MG63 (cell line): ENCODE results near the gene NCEH1. TPM values are rescaled to one million over a fixed set of nuclear protein-coding genes. Genes with fewer than 3 reads are reported as not detected.

ENCODE experiments used
- DNase-seq: peaks from one replicate; pipeline ENCODE4 v3.0.0-alpha.2; 2020
- H3K27me3 ChIP-seq: fragments of 250-450 bp; sonication (Bioruptor Pico); 2 replicates; pipeline ENCODE4 v1.5.1; 2020; ENCODE audit warnings: mild to moderate bottlenecking, moderate library complexity
- H3K36me3 ChIP-seq: fragments of 250-450 bp; sonication (Bioruptor Pico); 2 replicates; pipeline ENCODE4 v1.5.1; 2020; ENCODE audit warnings: mild to moderate bottlenecking, moderate library complexity
- H3K4me3 ChIP-seq: fragments of 250-450 bp; sonication (Bioruptor Pico); 2 replicates; pipeline ENCODE4 v1.5.1; 2020; ENCODE audit warnings: mild to moderate bottlenecking, moderate library complexity
- H3K9me3 ChIP-seq: fragments of 250-450 bp; sonication (Bioruptor Pico); 2 replicates; pipeline ENCODE4 v1.5.1; 2020; ENCODE audit warnings: mild to moderate bottlenecking, moderate library complexity
- total RNA-seq: library from RNA; depleted of rRNA; stranded (reverse); fragments of >200 nt; shearing (Covaris generic); gene quantifications from 2 replicates; pipeline ENCODE4 v1.2.3, GENCODE V29; 2014; ENCODE audit warnings: low replicate concordance

The NCEH1 gene
- total RNA-seq, 1 experiment from 2014 or later: 24.8 TPM

- Histone ChIP-seq H3K9me3 (no peaks in the 10 kb centered on the region), H3K27me3 (no peaks in the 10 kb centered on the region), H3K36me3 (peaks cover 75% of the 10 kb centered on the region), H3K4me3 (no peak overlapping the region)
- no peak for DNase-seq
These were observed 70.1 kb downstream of the NCEH1 start for GRCh38 chr3:172640751-172641150.

GRCh38 chr3:172635588-172635987 is 75.3 kb downstream of the NCEH1 start:
- H3K27me3 ChIP-seq: no peaks in the 10 kb centered on the region
- peaks cover 74% of the 10 kb centered on the region for H3K36me3 ChIP-seq
- no peaks in the 10 kb centered on the region for H3K9me3 ChIP-seq
- no peak overlapping the region for H3K4me3 ChIP-seq
- DNase-seq: no peak

DNA sequence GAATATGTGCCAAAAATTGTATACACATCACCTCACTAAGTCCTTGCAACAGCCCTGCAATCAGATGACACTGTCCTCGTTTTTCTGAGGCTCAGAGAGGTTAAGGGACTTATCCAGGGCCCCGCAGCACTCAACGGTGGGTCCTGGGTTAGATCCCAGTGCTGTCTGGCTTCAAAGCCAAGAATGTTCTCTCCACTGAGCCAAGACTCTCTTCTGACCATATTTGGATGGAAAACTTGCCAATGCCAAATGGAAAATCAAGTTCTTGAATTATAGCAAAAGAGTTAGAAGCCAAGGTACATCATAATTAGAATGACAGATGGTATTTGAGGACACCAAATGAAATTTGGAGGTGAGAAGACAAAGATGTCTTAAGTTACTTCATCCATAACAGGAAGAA is 75.9 kb downstream of the NCEH1 start:
- H3K27me3 ChIP-seq: no peaks in the 10 kb centered on the region
- no peak for DNase-seq
- H3K36me3 ChIP-seq: peaks cover 75% of the 10 kb centered on the region
- H3K4me3 ChIP-seq: no peak overlapping the region
- H3K9me3 ChIP-seq: no peaks in the 10 kb centered on the region

DNA sequence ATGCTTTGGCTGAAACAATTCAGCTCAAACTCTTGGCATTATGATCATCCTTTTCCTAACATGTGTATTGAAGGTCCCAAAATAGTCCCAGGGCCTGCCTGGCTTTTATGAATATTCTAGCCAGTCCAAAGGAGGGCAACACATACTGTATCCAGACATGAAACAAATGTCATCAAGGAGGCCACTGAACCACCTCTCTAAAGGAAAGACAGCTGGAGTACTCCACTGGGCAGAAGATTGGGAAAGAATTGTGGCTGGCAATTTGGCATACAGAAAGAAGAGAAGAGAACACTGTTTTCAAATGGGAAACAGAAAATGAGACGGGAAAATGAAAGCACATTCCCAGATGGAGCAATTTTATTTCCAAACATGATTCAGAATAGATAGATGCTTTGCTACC is 80.6 kb downstream of the NCEH1 start:
- DNase-seq: no peak
- Histone ChIP-seq H3K27me3 (no peaks in the 10 kb centered on the region), H3K4me3 (no peak overlapping the region), H3K9me3 (0 out of 2 replicates have a peak, but pooled peaks cover 2% of the 10 kb centered on the region), H3K36me3 (peaks cover 55% of the 10 kb centered on the region)

DNA sequence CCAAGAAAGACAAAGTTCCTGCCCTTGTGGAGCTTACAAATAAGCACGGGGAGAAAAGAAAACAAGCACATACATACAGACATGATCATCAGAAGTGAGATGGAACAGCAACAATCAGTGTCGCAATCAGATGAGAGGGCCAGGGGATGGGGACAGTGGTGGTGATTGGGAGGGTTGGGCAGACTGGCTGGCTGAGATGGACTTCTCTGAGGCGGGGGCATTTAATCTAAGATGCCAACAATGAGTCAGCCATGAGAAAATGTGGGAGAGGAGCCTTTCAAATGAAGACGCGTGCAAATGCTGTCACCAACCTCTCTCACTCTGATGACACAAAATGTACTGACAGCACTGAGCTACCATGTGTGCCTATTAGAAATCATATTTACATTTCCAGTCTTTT is 81.4 kb downstream of the NCEH1 start:
- peaks cover 46% of the 10 kb centered on the region for H3K36me3 ChIP-seq
- DNase-seq: no peak
- no peaks in the 10 kb centered on the region for H3K27me3 ChIP-seq
- H3K4me3 ChIP-seq: no peak overlapping the region
- 0 out of 2 replicates have a peak, but pooled peaks cover 2% of the 10 kb centered on the region for H3K9me3 ChIP-seq

- Histone ChIP-seq H3K9me3 (0 out of 2 replicates have a peak, but pooled peaks cover 2% of the 10 kb centered on the region), H3K27me3 (no peaks in the 10 kb centered on the region), H3K4me3 (no peak overlapping the region), H3K36me3 (peaks cover 26% of the 10 kb centered on the region)
- no peak for DNase-seq
These were observed 83.6 kb downstream of the NCEH1 start for GRCh38 chr3:172627057-172627809.

GRCh38 chr3:172626021-172626640 is 84.7 kb downstream of the NCEH1 start:
- no peak overlapping the region for H3K4me3 ChIP-seq
- no peaks in the 10 kb centered on the region for H3K27me3 ChIP-seq
- H3K9me3 ChIP-seq: 0 out of 2 replicates have a peak, but pooled peaks cover 2% of the 10 kb centered on the region
- peak; percentile 79 for DNase-seq
- H3K36me3 ChIP-seq: peaks cover 18% of the 10 kb centered on the region

GRCh38 chr3:172625404-172625803 is 85.5 kb downstream of the NCEH1 start:
- Histone ChIP-seq H3K27me3 (no peaks in the 10 kb centered on the region), H3K9me3 (0 out of 2 replicates have a peak, but pooled peaks cover 2% of the 10 kb centered on the region), H3K36me3 (peaks cover 16% of the 10 kb centered on the region), H3K4me3 (no peak overlapping the region)
- DNase-seq: no peak

DNA sequence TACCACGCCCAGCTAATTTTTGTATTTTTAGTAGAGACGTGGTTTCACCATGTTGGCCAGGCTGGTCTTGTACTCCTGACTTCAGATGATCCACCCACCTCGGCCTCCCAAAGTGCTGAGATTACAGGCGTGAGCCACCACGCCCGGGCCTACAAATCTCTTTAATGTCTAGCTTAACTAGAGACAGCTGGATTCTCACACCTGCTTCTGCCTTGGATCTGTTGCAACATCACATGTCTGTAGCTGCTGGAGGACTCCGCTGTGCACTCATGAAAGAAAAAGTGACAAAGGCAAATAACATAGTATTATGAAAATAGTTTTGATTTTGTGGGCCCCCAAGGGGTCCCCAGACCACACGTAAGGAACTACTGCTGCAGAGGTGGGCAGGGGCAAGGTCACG is 85.9 kb downstream of the NCEH1 start:
- Histone ChIP-seq H3K4me3 (no peak overlapping the region), H3K9me3 (0 out of 2 replicates have a peak, but pooled peaks cover 2% of the 10 kb centered on the region), H3K36me3 (peaks cover 14% of the 10 kb centered on the region), H3K27me3 (no peaks in the 10 kb centered on the region)
- no peak for DNase-seq

- peak; percentile 39 for DNase-seq
- Histone ChIP-seq H3K36me3 (peaks cover 3% of the 10 kb centered on the region; the same call in 1 of the 2 replicates), H3K27me3 (no peaks in the 10 kb centered on the region), H3K9me3 (peaks cover 2% of the 10 kb centered on the region; the same call in 1 of the 2 replicates), H3K4me3 (no peak overlapping the region)
These were observed 87.8 kb downstream of the NCEH1 start for GRCh38 chr3:172622916-172623700.

DNA sequence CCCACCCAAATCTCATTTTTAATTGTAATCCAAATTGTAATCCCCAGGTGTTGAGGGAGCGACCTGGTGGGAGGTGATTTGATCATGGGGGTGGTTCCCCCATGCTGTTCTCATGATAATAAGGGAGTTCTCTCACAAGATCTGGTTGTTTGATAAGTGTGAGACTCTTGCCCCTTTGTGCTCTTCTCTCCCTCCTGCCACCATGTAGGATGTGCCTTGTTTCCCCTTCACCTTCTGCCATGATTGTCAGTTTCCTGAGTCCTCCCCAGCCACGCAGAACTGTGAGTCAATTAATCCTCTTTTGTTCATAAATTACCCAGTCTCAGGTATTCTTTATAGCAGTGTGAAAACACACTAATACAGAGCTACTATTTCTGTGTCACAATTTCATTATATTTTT is 88.7 kb downstream of the NCEH1 start:
- H3K9me3 ChIP-seq: peaks cover under 1% of the 10 kb centered on the region; the same call in 1 of the 2 replicates

DNA sequence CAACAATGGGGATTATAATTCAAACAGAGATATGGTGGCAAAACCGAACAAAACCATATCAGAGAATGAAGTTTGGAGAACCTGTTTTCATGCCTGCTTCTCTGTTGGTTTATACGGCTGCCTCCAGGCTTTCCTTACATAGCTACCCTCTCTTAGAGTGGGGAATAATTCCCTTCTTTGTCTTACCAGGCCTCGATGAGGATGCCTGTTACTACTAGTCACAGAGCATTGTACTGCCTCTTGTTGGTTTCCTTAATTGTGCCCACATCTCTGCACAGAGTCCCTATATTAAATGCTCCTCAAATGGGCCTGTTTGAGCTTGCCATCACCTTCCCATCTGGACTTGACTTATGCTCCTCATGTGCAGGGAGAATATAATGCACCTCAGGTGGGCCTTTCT is 92.9 kb downstream of the NCEH1 start:
- Histone ChIP-seq H3K9me3 (peaks cover 7% of the 10 kb centered on the region), H3K4me3 (no peak overlapping the region), H3K36me3 (no peaks in the 10 kb centered on the region), H3K27me3 (no peaks in the 10 kb centered on the region)
- DNase-seq: no peak

More for the DNA sequence above, 88.7 kb downstream of the NCEH1 start:
- DNase-seq: no peak
- Histone ChIP-seq H3K36me3 (peaks cover under 1% of the 10 kb centered on the region; the same call in 1 of the 2 replicates), H3K4me3 (no peak overlapping the region), H3K27me3 (no peaks in the 10 kb centered on the region)

GRCh38 chr3:172617013-172617706 is 93.7 kb downstream of the NCEH1 start:
- Histone ChIP-seq H3K4me3 (no peak overlapping the region), H3K36me3 (no peaks in the 10 kb centered on the region), H3K9me3 (peaks cover 7% of the 10 kb centered on the region), H3K27me3 (no peaks in the 10 kb centered on the region)
- DNase-seq: no peak

DNA sequence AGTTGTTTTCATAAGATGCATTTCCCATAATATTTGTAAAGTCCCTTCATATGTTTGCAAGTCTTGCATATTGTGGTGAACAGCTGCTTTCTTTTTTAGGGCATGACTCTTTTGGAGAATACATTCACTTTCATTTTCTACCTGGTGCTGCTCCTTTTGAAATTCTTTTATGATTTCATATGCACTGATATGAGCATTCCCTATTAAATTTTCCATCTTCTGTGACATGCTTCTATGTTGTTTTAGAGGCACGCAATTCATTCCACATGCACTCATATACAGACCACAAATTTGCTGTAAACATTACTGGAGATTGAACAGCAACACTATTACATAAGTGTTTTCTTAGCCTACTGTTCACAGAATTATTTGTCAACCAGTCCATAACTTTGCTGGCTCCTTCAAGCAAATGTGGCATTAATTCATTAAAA is 94.8 kb downstream of the NCEH1 start:
- no peaks in the 10 kb centered on the region for H3K36me3 ChIP-seq
- DNase-seq: no peak
- H3K27me3 ChIP-seq: no peaks in the 10 kb centered on the region
- H3K9me3 ChIP-seq: peaks cover 7% of the 10 kb centered on the region
- no peak overlapping the region for H3K4me3 ChIP-seq

GRCh38 chr3:172615296-172615695 is 95.6 kb downstream of the NCEH1 start:
- Histone ChIP-seq H3K4me3 (no peak overlapping the region), H3K9me3 (peaks cover 7% of the 10 kb centered on the region), H3K27me3 (no peaks in the 10 kb centered on the region), H3K36me3 (no peaks in the 10 kb centered on the region)
- DNase-seq: no peak
